Measurements from ENCODE around the gene GFY.

GFY gene

DNA sequence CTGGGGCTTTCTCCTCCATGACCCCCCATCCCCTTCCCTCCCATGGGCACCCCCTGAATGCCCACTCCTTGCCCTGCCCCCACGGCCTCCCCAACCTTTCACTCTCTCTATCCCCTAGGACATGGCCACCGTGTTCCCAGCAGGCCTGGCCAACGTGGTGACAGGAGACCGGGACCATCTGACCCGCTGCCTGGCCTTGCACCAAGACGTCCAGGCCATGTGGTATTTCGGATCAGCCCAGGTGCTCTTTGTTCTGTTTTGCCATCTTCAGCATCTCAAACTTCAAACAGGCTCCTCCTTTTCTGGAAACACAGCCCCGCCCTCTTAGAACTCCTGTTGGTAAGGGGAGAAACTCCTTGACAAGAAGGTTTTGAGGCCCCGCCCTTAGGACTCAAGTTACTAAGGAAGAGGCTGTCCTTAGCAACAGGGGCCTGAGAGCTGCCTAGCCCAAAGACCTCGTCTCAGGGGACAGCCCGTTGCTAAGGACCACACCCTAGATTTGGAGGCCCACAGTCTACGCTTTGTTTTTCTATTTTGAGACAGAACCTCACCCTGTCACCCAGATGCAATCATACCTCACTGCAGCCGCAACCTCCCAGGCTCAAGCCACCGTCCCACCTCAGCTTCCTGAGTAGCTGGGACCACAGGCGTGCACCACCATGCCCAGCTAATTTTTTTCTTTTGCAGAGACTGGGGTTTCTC, 43.7 kb downstream of the GFY start:
- H3K4me3 ChIP-seq (ENCODE audit: low read depth, low read length, poor library complexity, severe bottlenecking) = no peak overlapping the region
- H3K4me2 ChIP-seq (ENCODE audit: low read length) = no peak overlapping the region
- H3K36me3 ChIP-seq (ENCODE audit: insufficient read depth, low read length) = peaks cover 4% of the 10 kb centered on the region
- H4K20me1 ChIP-seq (ENCODE audit: insufficient read depth, low read length) = no peaks in the 10 kb centered on the region
- H3K27me3 ChIP-seq (ENCODE audit: insufficient read depth, low read length) = no peaks in the 10 kb centered on the region
- H3F3A ChIP-seq (ENCODE audit: insufficient read depth, low read length) = no peaks in the 10 kb centered on the region
- peaks cover 31% of the 10 kb centered on the region for H3K4me1 ChIP-seq (ENCODE audit: insufficient read depth, low read length, severe bottlenecking)
- peak overlapping the region; percentile 57 for H3K27ac ChIP-seq (ENCODE audit: low read depth, low read length, poor library complexity, severe bottlenecking)
- no peaks in the 10 kb centered on the region for H3K9me2 ChIP-seq (ENCODE audit: low read depth, low read length)
- H2AFZ ChIP-seq (ENCODE audit: low read length) = no peak overlapping the region
- TF ChIP-seq EZH2 (IDR thresholded peaks at IDR 0.05; ENCODE audit: borderline replicate concordance, low read length) = no peak
- TF ChIP-seq, protein P1, sequence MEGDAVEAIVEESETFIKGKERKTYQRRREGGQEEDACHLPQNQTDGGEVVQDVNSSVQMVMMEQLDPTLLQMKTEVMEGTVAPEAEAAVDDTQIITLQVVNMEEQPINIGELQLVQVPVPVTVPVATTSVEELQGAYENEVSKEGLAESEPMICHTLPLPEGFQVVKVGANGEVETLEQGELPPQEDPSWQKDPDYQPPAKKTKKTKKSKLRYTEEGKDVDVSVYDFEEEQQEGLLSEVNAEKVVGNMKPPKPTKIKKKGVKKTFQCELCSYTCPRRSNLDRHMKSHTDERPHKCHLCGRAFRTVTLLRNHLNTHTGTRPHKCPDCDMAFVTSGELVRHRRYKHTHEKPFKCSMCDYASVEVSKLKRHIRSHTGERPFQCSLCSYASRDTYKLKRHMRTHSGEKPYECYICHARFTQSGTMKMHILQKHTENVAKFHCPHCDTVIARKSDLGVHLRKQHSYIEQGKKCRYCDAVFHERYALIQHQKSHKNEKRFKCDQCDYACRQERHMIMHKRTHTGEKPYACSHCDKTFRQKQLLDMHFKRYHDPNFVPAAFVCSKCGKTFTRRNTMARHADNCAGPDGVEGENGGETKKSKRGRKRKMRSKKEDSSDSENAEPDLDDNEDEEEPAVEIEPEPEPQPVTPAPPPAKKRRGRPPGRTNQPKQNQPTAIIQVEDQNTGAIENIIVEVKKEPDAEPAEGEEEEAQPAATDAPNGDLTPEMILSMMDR (IDR thresholded peaks at IDR 0.05; ENCODE audit: low read length) = no peak
- no peaks in the 10 kb centered on the region for H3K9me3 ChIP-seq (ENCODE audit: low read length)
- H3K79me2 ChIP-seq (ENCODE audit: insufficient read depth, low read length) = no peaks in the 10 kb centered on the region
- no peak overlapping the region for H3K9ac ChIP-seq (ENCODE audit: low read length)

DNA sequence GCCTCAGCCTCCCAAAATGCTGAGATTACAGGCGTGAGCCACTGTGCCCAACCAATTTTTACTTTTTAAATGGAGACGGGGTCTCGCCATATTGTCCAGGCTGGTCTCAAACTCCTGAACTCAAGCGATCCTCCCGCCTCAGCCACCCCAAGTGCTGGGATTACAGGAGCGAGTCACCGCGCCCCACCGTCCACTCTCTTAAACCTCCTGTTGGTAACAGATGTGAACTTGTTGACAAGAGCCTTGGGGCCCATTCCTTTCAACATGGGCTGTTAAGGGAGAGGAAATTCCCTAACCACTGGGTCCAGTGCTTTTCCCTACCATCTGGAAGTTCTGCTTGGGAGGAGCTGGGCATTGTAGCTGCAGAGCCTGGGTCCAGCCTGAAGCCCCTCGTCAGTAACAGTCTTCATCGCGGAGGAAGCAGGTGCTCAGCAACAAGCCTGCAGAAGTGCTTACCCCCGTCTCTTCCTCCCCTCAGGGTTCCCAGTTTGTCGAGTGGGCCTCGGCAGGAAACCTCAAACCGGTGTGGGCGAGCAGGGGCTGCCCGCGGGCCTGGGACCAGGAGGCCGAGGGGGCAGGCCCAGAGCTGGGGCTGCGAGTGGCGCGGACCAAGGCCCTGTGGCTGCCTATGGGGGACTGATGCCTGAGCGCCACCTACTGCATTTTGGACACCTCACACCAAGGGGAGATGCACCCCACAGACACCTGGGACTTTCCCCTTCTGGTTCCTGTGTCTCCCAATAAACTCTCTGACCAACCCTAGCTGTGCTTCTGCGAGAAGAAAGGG, 44.8 kb downstream of the GFY start:
- no peaks in the 10 kb centered on the region for H3F3A ChIP-seq (ENCODE audit: insufficient read depth, low read length)
- H3K27ac ChIP-seq (ENCODE audit: low read depth, low read length, poor library complexity, severe bottlenecking) = peak overlapping the region; percentile 21
- peaks cover 38% of the 10 kb centered on the region for H3K4me1 ChIP-seq (ENCODE audit: insufficient read depth, low read length, severe bottlenecking)
- peaks cover 4% of the 10 kb centered on the region for H3K36me3 ChIP-seq (ENCODE audit: insufficient read depth, low read length)
- no peaks in the 10 kb centered on the region for H3K9me2 ChIP-seq (ENCODE audit: low read depth, low read length)
- no peaks in the 10 kb centered on the region for H3K9me3 ChIP-seq (ENCODE audit: low read length)
- no peak overlapping the region for H3K4me2 ChIP-seq (ENCODE audit: low read length)
- H3K79me2 ChIP-seq (ENCODE audit: insufficient read depth, low read length) = no peaks in the 10 kb centered on the region
- no peaks in the 10 kb centered on the region for H4K20me1 ChIP-seq (ENCODE audit: insufficient read depth, low read length)
- H2AFZ ChIP-seq (ENCODE audit: low read length) = no peak overlapping the region
- no peak overlapping the region for H3K9ac ChIP-seq (ENCODE audit: low read length)
- TF ChIP-seq, protein P1 (IDR thresholded peaks at IDR 0.05; ENCODE audit: low read length) = peak; percentile 78
- no peak for TF ChIP-seq EZH2 (IDR thresholded peaks at IDR 0.05; ENCODE audit: borderline replicate concordance, low read length)
- no peak overlapping the region for H3K4me3 ChIP-seq (ENCODE audit: low read depth, low read length, poor library complexity, severe bottlenecking)
- no peaks in the 10 kb centered on the region for H3K27me3 ChIP-seq (ENCODE audit: insufficient read depth, low read length)

DNA sequence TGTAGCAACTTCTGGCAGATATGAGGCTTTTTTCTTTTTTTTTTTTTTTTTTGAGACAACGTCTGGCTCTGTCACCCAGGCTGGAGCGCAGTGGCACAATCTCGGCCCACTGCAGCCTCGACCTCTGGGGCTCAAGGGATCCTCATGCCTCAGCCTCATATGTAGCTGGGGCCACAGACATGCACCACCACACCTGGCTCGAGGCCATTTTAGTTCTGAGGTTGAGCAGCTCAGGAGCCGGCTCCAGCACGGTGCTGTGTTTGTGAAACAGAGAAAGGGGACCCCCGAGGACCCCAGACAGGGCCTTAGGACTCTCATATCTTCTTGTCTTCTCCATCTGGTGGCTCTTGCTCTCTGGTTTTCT, 45.4 kb downstream of the GFY start:
- no peak for TF ChIP-seq EZH2 (IDR thresholded peaks at IDR 0.05; ENCODE audit: borderline replicate concordance, low read length)
- TF ChIP-seq, protein P1 (IDR thresholded peaks at IDR 0.05; ENCODE audit: low read length) = no peak
- Histone ChIP-seq H3K79me2 (ENCODE audit: insufficient read depth, low read length) (no peaks in the 10 kb centered on the region), H3K27me3 (ENCODE audit: insufficient read depth, low read length) (no peaks in the 10 kb centered on the region), H3F3A (ENCODE audit: insufficient read depth, low read length) (no peaks in the 10 kb centered on the region), H3K4me2 (ENCODE audit: low read length) (no peak overlapping the region), H3K4me1 (ENCODE audit: insufficient read depth, low read length, severe bottlenecking) (peaks cover 44% of the 10 kb centered on the region), H3K9me3 (ENCODE audit: low read length) (no peaks in the 10 kb centered on the region), H2AFZ (ENCODE audit: low read length) (no peak overlapping the region), H3K36me3 (ENCODE audit: insufficient read depth, low read length) (peaks cover 4% of the 10 kb centered on the region), H3K27ac (ENCODE audit: low read depth, low read length, poor library complexity, severe bottlenecking) (peak overlapping the region; percentile 21), H4K20me1 (ENCODE audit: insufficient read depth, low read length) (no peaks in the 10 kb centered on the region), H3K9ac (ENCODE audit: low read length) (no peak overlapping the region), H3K9me2 (ENCODE audit: low read depth, low read length) (no peaks in the 10 kb centered on the region), H3K4me3 (ENCODE audit: low read depth, low read length, poor library complexity, severe bottlenecking) (no peak overlapping the region)
